IMR-90 (cell line): ENCODE measurements around the gene AMIGO2. TPM values are rescaled to one million over a fixed set of nuclear protein-coding genes. Genes with fewer than 3 reads are reported as not detected.

Source experiments
- ATAC-seq: fragments of 200-7000 bp; cut with Tn5 transposase; 2 replicates; pipeline ENCODE4 v1.9.1; 2020; ENCODE audit warnings: low read depth, mild to moderate bottlenecking, moderate library complexity
- BruUV-seq: library from RNA; stranded (reverse); fragments of 400-500 nt; replicated peaks from 2 replicates; lab custom pipeline; 2021; lab: Mats Ljungman, UMichigan
- CTCF ChIA-PET: fragments of 300-600 bp; formaldehyde crosslinking; extraction: SDS; loops from one replicate; lab custom pipeline; 2021; ENCODE audit warnings: antibody characterized with exemption; lab: Yijun Ruan, JAX
- POLR2A ChIA-PET: fragments of 300-600 bp; sonication (Branson Sonifier 250); formaldehyde crosslinking; loops from one replicate; lab custom pipeline; 2022; ENCODE audit warnings: antibody characterized with exemption; ENCODE audit not compliant: unreplicated experiment; lab: Charles Lee
- DNase-seq: peaks from one replicate; pipeline ENCODE4 v3.0.0; 2013
- H2AFZ ChIP-seq: replicated peaks from 2 replicates; pipeline ENCODE3; 2013; ENCODE audit warnings: low read length, mild to moderate bottlenecking; ENCODE audit not compliant: poor library complexity
- H2AK5ac ChIP-seq: 2 replicates; pipeline ENCODE4 v1.6.1; 2013; ENCODE audit warnings: low read depth, low read length, inconsistent platforms
- H2AK9ac ChIP-seq: replicated peaks from 2 replicates; pipeline ENCODE3; 2013; ENCODE audit warnings: mild to moderate bottlenecking, low read depth, low read length, moderate library complexity; ENCODE audit not compliant: poor library complexity
- H2BK120ac ChIP-seq: 2 replicates; pipeline ENCODE4 v1.6.1; 2013; ENCODE audit warnings: low read depth, low read length, inconsistent platforms
- H2BK15ac ChIP-seq: 3 replicates; pipeline ENCODE4 v1.6.1; 2013; ENCODE audit warnings: low read depth, low read length, inconsistent platforms
- H2BK20ac ChIP-seq: 2 replicates; pipeline ENCODE4 v1.6.1; 2013; ENCODE audit warnings: low read depth, mild to moderate bottlenecking, inconsistent platforms, low read length, moderate library complexity
- H2BK5ac ChIP-seq: 2 replicates; pipeline ENCODE4 v1.6.1; 2013; ENCODE audit warnings: mild to moderate bottlenecking, low read depth, low read length, inconsistent platforms; ENCODE audit not compliant: poor library complexity, severe bottlenecking
- H3K14ac ChIP-seq: replicated peaks from 2 replicates; pipeline ENCODE4 v1.6.1; 2013; ENCODE audit warnings: low read depth, low read length, inconsistent platforms
- H3K18ac ChIP-seq: 2 replicates; pipeline ENCODE4 v1.6.1; 2013; ENCODE audit warnings: low read depth, low read length, control low read depth
- H3K23ac ChIP-seq: 2 replicates; pipeline ENCODE4 v1.6.1; 2013; ENCODE audit warnings: low read depth, low read length, inconsistent platforms
- H3K27ac ChIP-seq: 2 replicates; pipeline ENCODE4 v1.5.1; 2013; ENCODE audit warnings: mild to moderate bottlenecking, control low read depth, low read length; ENCODE audit not compliant: insufficient read depth
- H3K27me3 ChIP-seq: 2 replicates; pipeline ENCODE4 v1.6.1; 2013; ENCODE audit warnings: low read length; ENCODE audit not compliant: control insufficient read depth, insufficient read depth
- H3K36me3 ChIP-seq: 2 replicates; pipeline ENCODE4 v1.6.1; 2013; ENCODE audit warnings: low read length, mixed read lengths; ENCODE audit not compliant: control insufficient read depth, insufficient read depth
- H3K4ac ChIP-seq: 2 replicates; pipeline ENCODE4 v1.6.1; 2013; ENCODE audit warnings: low read depth, low read length, inconsistent platforms
- H3K4me1 ChIP-seq: 2 replicates; pipeline ENCODE4 v1.6.1; 2013; ENCODE audit warnings: low read length, mixed read lengths; ENCODE audit not compliant: control insufficient read depth, insufficient read depth
- H3K4me2 ChIP-seq: 2 replicates; pipeline ENCODE4 v1.6.1; 2013; ENCODE audit warnings: low read depth, mild to moderate bottlenecking, control low read depth, low read length, moderate library complexity
- H3K4me3 ChIP-seq: 2 replicates; pipeline ENCODE4 v1.5.1; 2013; ENCODE audit warnings: low read depth, mild to moderate bottlenecking, control low read depth, low read length, moderate library complexity; ENCODE audit not compliant: insufficient read depth
- H3K56ac ChIP-seq: 2 replicates; pipeline ENCODE4 v1.6.1; 2013; ENCODE audit warnings: low read length, inconsistent platforms; ENCODE audit not compliant: insufficient read depth; ENCODE audit errors: extremely low read depth
- H3K79me1 ChIP-seq, 2 experiments: 2 replicates each; pipeline ENCODE4 v1.6.1; 2013; ENCODE audit warnings: low read length in 2 of 2, inconsistent platforms in 1 of 2, low read depth in 1 of 2
- H3K9ac ChIP-seq: 2 replicates; pipeline ENCODE4 v1.6.1; 2013; ENCODE audit warnings: low read depth, low read length, control low read depth
- H3K9me1 ChIP-seq: 2 replicates; pipeline ENCODE4 v1.6.1; 2013; ENCODE audit warnings: low read length, inconsistent platforms; ENCODE audit not compliant: insufficient read depth
- H3K9me3 ChIP-seq: 2 replicates; pipeline ENCODE4 v1.6.1; 2013; ENCODE audit warnings: low read length; ENCODE audit not compliant: control insufficient read depth, insufficient read depth
- H4K20me1 ChIP-seq: 2 replicates; pipeline ENCODE4 v1.6.1; 2013; ENCODE audit warnings: low read length, inconsistent platforms; ENCODE audit not compliant: insufficient read depth
- H4K5ac ChIP-seq: 2 replicates; pipeline ENCODE4 v1.6.1; 2013; ENCODE audit warnings: mild to moderate bottlenecking, low read depth, low read length, control low read depth
- H4K8ac ChIP-seq, 2 experiments: 2 replicates each; pipeline ENCODE4 v1.6.1; 2013; ENCODE audit warnings: low read depth in 2 of 2, low read length in 2 of 2, control low read depth in 1 of 2, inconsistent platforms in 1 of 2
- H4K91ac ChIP-seq: 2 replicates; pipeline ENCODE4 v1.6.1; 2013; ENCODE audit warnings: low read depth, low read length, inconsistent platforms; ENCODE audit not compliant: insufficient read depth
- BHLHE40 ChIP-seq: fragments of 150-350 bp; IDR thresholded peaks from 2 replicates; pipeline ENCODE4 v1.6.1; 2016; ENCODE audit warnings: mild to moderate bottlenecking, low read depth, low read length
- CEBPB ChIP-seq: IDR thresholded peaks from 2 replicates; pipeline ENCODE4 v1.6.1; 2012; ENCODE audit warnings: low read depth, low read length, improper control_type of control experiment
- CHD1 ChIP-seq: IDR thresholded peaks from 2 replicates; pipeline ENCODE4 v1.6.1; 2012; ENCODE audit warnings: low read depth, low read length, improper control_type of control experiment
- ELK1 ChIP-seq: fragments of 150-350 bp; IDR thresholded peaks from 2 replicates; pipeline ENCODE4 v1.6.1; 2016; ENCODE audit warnings: low read depth, mild to moderate bottlenecking, low read length, moderate library complexity, borderline replicate concordance
- FOS ChIP-seq: fragments of 150-350 bp; IDR thresholded peaks from 2 replicates; pipeline ENCODE4 v1.6.1; 2016; ENCODE audit warnings: low read depth, low read length
- MAFK ChIP-seq: IDR thresholded peaks from 2 replicates; pipeline ENCODE4 v1.6.1; 2012; ENCODE audit warnings: low read depth, low read length, improper control_type of control experiment
- MAZ ChIP-seq: IDR thresholded peaks from 2 replicates; pipeline ENCODE4 v1.6.1; 2012; ENCODE audit warnings: low read depth, mild to moderate bottlenecking, low read length, improper control_type of control experiment, moderate library complexity, borderline replicate concordance
- MXI1 ChIP-seq: IDR thresholded peaks from 2 replicates; pipeline ENCODE4 v1.6.1; 2012; ENCODE audit warnings: low read depth, mild to moderate bottlenecking, low read length, moderate library complexity, borderline replicate concordance
- NFE2L2 ChIP-seq: fragments of 150-350 bp; IDR thresholded peaks from 2 replicates; pipeline ENCODE4 v1.6.1; 2016; ENCODE audit warnings: low read depth, mild to moderate bottlenecking, low read length
- POLR2A ChIP-seq: IDR thresholded peaks from 2 replicates; pipeline ENCODE4 v1.6.1; 2012; ENCODE audit warnings: mild to moderate bottlenecking, low read depth, low read length
- RAD21 ChIP-seq: IDR thresholded peaks from 2 replicates; pipeline ENCODE4 v1.6.1; 2012; ENCODE audit warnings: low read length, improper control_type of control experiment
- RCOR1 ChIP-seq: IDR thresholded peaks from 2 replicates; pipeline ENCODE4 v1.6.1; 2012; ENCODE audit warnings: mild to moderate bottlenecking, low read length, improper control_type of control experiment; ENCODE audit not compliant: insufficient replicate concordance
- RFX5 ChIP-seq: IDR thresholded peaks from 2 replicates; pipeline ENCODE4 v1.8.0; 2012; ENCODE audit warnings: low read depth, mild to moderate bottlenecking, low read length, moderate library complexity
- SMC3 ChIP-seq: fragments of 150-350 bp; IDR thresholded peaks from 2 replicates; pipeline ENCODE4 v1.6.1; 2016; ENCODE audit warnings: low read depth, mild to moderate bottlenecking, antibody characterized with exemption, low read length, moderate library complexity
- WGBS, 2 experiments: methylation state at CpG; one replicate each; pipeline versions ENCODE4 v1.1.5 to v1.1.7; 2013; ENCODE audit warnings: missing lambda C conversion rate in 2 of 2; ENCODE audit not compliant: insufficient read length in 1 of 2; ENCODE audit errors: extremely low coverage in 2 of 2; 5-methylcytosine and 5-hydroxymethylcytosine counted together
- dilution Hi-C: fragments of 300-500 bp; cut with HindIII; formaldehyde crosslinking; loops from one replicate; pipeline ENCODE4 v1.14.3; 2018; ENCODE audit warnings: low sequenced_read_pairs; ENCODE audit not compliant: unreplicated experiment
- in situ Hi-C: fragments of 300-500 bp; cut with MboI; formaldehyde crosslinking; loops from 3 replicates; pipeline ENCODE4 v1.14.3; 2019; ENCODE audit warnings: low sequenced_read_pairs, inconsistent platforms, mixed read lengths
- intact Hi-C: fragments of 100-400 bp; cut with micrococcal nuclease; formaldehyde crosslinking; loops from 2 replicates; pipeline ENCODE4 v1.10.0; 2022
- polyA plus RNA-seq, 3 experiments: library from polyadenylated mRNA; depleted of rRNA; stranded (reverse); fragments of >200 nt; gene quantifications; 2 replicates each; pipeline ENCODE4 v1.2.3, GENCODE V29; 2012; ENCODE audit warnings: low replicate concordance in 1 of 3
- total RNA-seq: library from RNA; depleted of rRNA; stranded (reverse); fragments of >200 nt; gene quantifications from 2 replicates; pipeline ENCODE4 v1.2.3, GENCODE V29; 2012
- TF ChIP-seq, protein P1 (sequence below): fragments of 150-350 bp; IDR thresholded peaks from 2 replicates; pipeline ENCODE4 v1.6.1; 2017; ENCODE audit warnings: mild to moderate bottlenecking, antibody characterized with exemption, low read length, low read depth
- TF ChIP-seq, protein P2 (sequence below): conservative IDR thresholded peaks from 2 replicates; pipeline ENCODE4 v1.5.1; 2012; ENCODE audit warnings: mild to moderate bottlenecking, low read depth, low read length, improper control_type of control experiment

AMIGO2 gene
- total and polyA plus RNA-seq, 2 of the 4 experiments (the other 2 are of a cell fraction): 20.1 to 32.6 TPM

- no TSS peak for BruUV-seq
- no peak overlapping the region for H2BK20ac ChIP-seq
- CTCF ChIA-PET: interaction anchor here (0.6 to 0.7 kb wide), 2 partner anchors 81 to 128 kb away, joined by 3 read pairs; no protein-coding TSS in a partner anchor
- H3K4me2 ChIP-seq: no peak overlapping the region
- H3K14ac ChIP-seq: no peak overlapping the region
- dilution Hi-C loops (no loop called here), in situ Hi-C loops (no loop called here), intact Hi-C loops (no loop called here)
- H3K56ac ChIP-seq: no peak overlapping the region
- H2BK15ac ChIP-seq: no peak overlapping the region
- WGBS, 2 experiments: no CpG with 5 or more reads among the region's 5 CpGs
- no peaks in the 10 kb centered on the region for H3K9me3 ChIP-seq
- no peaks in the 10 kb centered on the region for H4K20me1 ChIP-seq
- ATAC-seq (no peak), DNase-seq (no peak)
- no peak overlapping the region for H3K18ac ChIP-seq
- H2BK120ac ChIP-seq: no peak overlapping the region
- H3K4me3 ChIP-seq: no peak overlapping the region
- no peaks in the 10 kb centered on the region for H3K4me1 ChIP-seq
- no peak overlapping the region for H4K8ac ChIP-seq
- no peak overlapping the region for H2AK9ac ChIP-seq
- H3K36me3 ChIP-seq: no peaks in the 10 kb centered on the region
- H3K9ac ChIP-seq: no peak overlapping the region
- H2AFZ ChIP-seq: no peak overlapping the region
- no peak overlapping the region for H3K23ac ChIP-seq
- no peak overlapping the region for H2BK5ac ChIP-seq
- no peak overlapping the region for H3K27ac ChIP-seq
- H4K5ac ChIP-seq: no peak overlapping the region
- no peaks in the 10 kb centered on the region for H3K79me1 ChIP-seq
- no peak overlapping the region for H3K4ac ChIP-seq
- H2AK5ac ChIP-seq: no peak overlapping the region
- no peaks in the 10 kb centered on the region for H3K9me1 ChIP-seq
- POLR2A ChIA-PET: no interaction called here
- TF ChIP-seq SMC3 (no peak), ELK1 (no peak), MAFK (no peak), MAZ (no peak), NFE2L2 (no peak), FOS (no peak), RAD21 (no peak), CEBPB (no peak), CHD1 (no peak), BHLHE40 (no peak), RCOR1 (no peak), RFX5 (no peak), MXI1 (no peak), POLR2A (no peak)
- TF ChIP-seq, protein P1, sequence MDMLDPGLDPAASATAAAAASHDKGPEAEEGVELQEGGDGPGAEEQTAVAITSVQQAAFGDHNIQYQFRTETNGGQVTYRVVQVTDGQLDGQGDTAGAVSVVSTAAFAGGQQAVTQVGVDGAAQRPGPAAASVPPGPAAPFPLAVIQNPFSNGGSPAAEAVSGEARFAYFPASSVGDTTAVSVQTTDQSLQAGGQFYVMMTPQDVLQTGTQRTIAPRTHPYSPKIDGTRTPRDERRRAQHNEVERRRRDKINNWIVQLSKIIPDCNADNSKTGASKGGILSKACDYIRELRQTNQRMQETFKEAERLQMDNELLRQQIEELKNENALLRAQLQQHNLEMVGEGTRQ: no peak
- TF ChIP-seq, protein P2, sequence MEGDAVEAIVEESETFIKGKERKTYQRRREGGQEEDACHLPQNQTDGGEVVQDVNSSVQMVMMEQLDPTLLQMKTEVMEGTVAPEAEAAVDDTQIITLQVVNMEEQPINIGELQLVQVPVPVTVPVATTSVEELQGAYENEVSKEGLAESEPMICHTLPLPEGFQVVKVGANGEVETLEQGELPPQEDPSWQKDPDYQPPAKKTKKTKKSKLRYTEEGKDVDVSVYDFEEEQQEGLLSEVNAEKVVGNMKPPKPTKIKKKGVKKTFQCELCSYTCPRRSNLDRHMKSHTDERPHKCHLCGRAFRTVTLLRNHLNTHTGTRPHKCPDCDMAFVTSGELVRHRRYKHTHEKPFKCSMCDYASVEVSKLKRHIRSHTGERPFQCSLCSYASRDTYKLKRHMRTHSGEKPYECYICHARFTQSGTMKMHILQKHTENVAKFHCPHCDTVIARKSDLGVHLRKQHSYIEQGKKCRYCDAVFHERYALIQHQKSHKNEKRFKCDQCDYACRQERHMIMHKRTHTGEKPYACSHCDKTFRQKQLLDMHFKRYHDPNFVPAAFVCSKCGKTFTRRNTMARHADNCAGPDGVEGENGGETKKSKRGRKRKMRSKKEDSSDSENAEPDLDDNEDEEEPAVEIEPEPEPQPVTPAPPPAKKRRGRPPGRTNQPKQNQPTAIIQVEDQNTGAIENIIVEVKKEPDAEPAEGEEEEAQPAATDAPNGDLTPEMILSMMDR: no peak
- H4K91ac ChIP-seq: no peak overlapping the region
- no peaks in the 10 kb centered on the region for H3K27me3 ChIP-seq
These were observed 11.9 kb downstream of the AMIGO2 start for GRCh38 chr12:47067771-47068431.
